Measurements from ENCODE around the gene POLDIP2.

DNA sequence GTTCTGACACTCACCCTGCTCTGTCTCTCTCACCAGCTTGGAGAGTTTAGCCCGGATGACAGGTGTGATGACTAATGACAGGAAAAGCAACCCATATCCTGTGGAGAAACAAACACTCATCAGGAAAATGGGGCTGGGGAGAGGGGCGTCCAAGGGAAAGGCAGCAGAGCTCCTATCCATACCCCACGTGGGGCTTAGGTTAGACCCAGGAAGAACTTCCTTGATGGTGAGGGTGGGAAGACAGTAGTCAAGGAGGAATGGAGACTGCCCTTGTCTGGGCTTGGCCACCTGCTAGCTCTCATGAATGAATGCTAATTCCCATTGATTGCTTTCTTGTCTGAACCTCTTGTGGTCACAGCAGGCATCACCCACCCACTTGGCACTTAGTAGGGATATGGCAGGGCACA lies 44.9 kb upstream of the POLDIP2 start:
- TF ChIP-seq, protein P1, sequence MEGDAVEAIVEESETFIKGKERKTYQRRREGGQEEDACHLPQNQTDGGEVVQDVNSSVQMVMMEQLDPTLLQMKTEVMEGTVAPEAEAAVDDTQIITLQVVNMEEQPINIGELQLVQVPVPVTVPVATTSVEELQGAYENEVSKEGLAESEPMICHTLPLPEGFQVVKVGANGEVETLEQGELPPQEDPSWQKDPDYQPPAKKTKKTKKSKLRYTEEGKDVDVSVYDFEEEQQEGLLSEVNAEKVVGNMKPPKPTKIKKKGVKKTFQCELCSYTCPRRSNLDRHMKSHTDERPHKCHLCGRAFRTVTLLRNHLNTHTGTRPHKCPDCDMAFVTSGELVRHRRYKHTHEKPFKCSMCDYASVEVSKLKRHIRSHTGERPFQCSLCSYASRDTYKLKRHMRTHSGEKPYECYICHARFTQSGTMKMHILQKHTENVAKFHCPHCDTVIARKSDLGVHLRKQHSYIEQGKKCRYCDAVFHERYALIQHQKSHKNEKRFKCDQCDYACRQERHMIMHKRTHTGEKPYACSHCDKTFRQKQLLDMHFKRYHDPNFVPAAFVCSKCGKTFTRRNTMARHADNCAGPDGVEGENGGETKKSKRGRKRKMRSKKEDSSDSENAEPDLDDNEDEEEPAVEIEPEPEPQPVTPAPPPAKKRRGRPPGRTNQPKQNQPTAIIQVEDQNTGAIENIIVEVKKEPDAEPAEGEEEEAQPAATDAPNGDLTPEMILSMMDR (IDR thresholded peaks at IDR 0.05; ENCODE audit: insufficient read depth, low read length, poor library complexity, severe bottlenecking): no peak
- no peak for TF ChIP-seq EZH2phosphoT487 (conservative IDR thresholded peaks at IDR 0.05; ENCODE audit: low read length)
